ENCODE data around the gene ZNF569.
A peak's percentile ranks its signal among the peaks of the same experiment; 100 is the strongest.

ZNF569 gene

GRCh38 chr19:37466798-37467607 lies at the start of gene ZNF569:
ZNF569 (minus strand) TSS chr19:37467444; CDS start chr19:37444921, 22,523 bp downstream.
- POLR2A ChIA-PET: interaction anchor here (0.8 to 1.5 kb wide), 2 partner anchors 97 to 313 kb away, joined by 3 to 6 read pairs; partner anchors contain the start of gene ZNF527
- peak; percentile 72 for DNase-seq (ENCODE audit: low read depth, low spot score)
- CTCF ChIA-PET: no interaction called here
- no peak for TF ChIP-seq CTCF (IDR thresholded peaks at IDR 0.05; ENCODE audit: insufficient read depth, low read length, missing control alignments)
- H3K4me3 ChIP-seq (ENCODE audit: low read depth, low read length): peak within 1 kb of the TSS; percentile 86

- no peak for TF ChIP-seq CTCF (IDR thresholded peaks at IDR 0.05; ENCODE audit: insufficient read depth, low read length, missing control alignments)
- DNase-seq (ENCODE audit: low read depth, low spot score): no peak
- H3K4me3 ChIP-seq (ENCODE audit: low read depth, low read length): no peak overlapping the region
- ChIA-PET POLR2A (interaction anchor here (0.6 kb wide), 1 partner anchor 70 kb away, joined by 3 read pairs; no protein-coding TSS in a partner anchor), CTCF (no interaction called here)
Measured at GRCh38 chr19:37513397-37513796, 46.2 kb upstream of the ZNF569 start.

GRCh38 chr19:37511821-37512220 lies 44.6 kb upstream of the ZNF569 start:
- ChIA-PET POLR2A (no interaction called here), CTCF (no interaction called here)
- H3K4me3 ChIP-seq (ENCODE audit: low read depth, low read length): no peak overlapping the region
- DNase-seq (ENCODE audit: low read depth, low spot score): no peak
- no peak for TF ChIP-seq CTCF (IDR thresholded peaks at IDR 0.05; ENCODE audit: insufficient read depth, low read length, missing control alignments)

GRCh38 chr19:37511186-37511585 lies 43.9 kb upstream of the ZNF569 start:
- CTCF ChIA-PET: no interaction called here
- no peak for TF ChIP-seq CTCF (IDR thresholded peaks at IDR 0.05; ENCODE audit: insufficient read depth, low read length, missing control alignments)
- H3K4me3 ChIP-seq (ENCODE audit: low read depth, low read length): no peak overlapping the region
- DNase-seq (ENCODE audit: low read depth, low spot score): no peak
- POLR2A ChIA-PET: no interaction called here

- ChIA-PET CTCF (no interaction called here), POLR2A (no interaction called here)
- DNase-seq (ENCODE audit: low read depth, low spot score): no peak
- no peak for TF ChIP-seq CTCF (IDR thresholded peaks at IDR 0.05; ENCODE audit: insufficient read depth, low read length, missing control alignments)
- peak overlapping the region; percentile 65 for H3K4me3 ChIP-seq (ENCODE audit: low read depth, low read length)
Measured at GRCh38 chr19:37507167-37507464, 39.9 kb upstream of the ZNF569 start.

- ChIA-PET POLR2A (no interaction called here), CTCF (no interaction called here)
- DNase-seq (ENCODE audit: low read depth, low spot score): no peak
Measured at GRCh38 chr19:37506387-37507166, 39.3 kb upstream of the ZNF569 start, which contains the start of gene ZNF793. ZNF793 (plus strand) TSS chr19:37506939; CDS start chr19:37523440, 16,501 bp downstream.

More at GRCh38 chr19:37506387-37507166, 39.3 kb upstream of the ZNF569 start, which contains the start of gene ZNF793:
- H3K4me3 ChIP-seq (ENCODE audit: low read depth, low read length): peak within 1 kb of the TSS; percentile 65
- no peak for TF ChIP-seq CTCF (IDR thresholded peaks at IDR 0.05; ENCODE audit: insufficient read depth, low read length, missing control alignments)

Data from AG04449 (cell line).